NCI-H345 (cell line): ENCODE measurements around the gene PKHD1.

Experiments used
- DNase-seq: peaks from one replicate; lab custom pipeline; 2025; lab: John Stamatoyannopoulos, UW

PKHD1 gene

GRCh38 chr6:51702851-51703250 lies 384.6 kb downstream of the PKHD1 start:
- DNase-seq = no peak

DNA sequence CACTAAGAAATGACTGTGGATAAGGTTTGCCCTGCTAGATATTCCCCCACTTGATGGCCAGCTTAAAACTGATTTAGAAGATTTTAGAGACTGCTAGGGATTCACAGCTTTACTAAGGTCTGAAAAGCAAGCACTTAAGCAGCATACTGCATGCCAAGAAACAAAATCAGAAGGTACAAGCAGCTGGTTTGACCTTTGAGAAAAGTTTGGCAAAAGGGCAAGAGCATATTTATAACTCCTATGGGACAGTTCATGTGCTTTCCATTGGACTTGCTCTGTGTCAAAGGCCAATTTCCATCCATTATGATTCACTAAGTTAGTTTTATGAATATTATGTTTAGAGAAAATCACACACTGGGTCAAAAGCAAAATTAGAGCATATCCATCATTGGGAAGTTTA lies 402.8 kb downstream of the PKHD1 start:
- DNase-seq = no peak

DNA sequence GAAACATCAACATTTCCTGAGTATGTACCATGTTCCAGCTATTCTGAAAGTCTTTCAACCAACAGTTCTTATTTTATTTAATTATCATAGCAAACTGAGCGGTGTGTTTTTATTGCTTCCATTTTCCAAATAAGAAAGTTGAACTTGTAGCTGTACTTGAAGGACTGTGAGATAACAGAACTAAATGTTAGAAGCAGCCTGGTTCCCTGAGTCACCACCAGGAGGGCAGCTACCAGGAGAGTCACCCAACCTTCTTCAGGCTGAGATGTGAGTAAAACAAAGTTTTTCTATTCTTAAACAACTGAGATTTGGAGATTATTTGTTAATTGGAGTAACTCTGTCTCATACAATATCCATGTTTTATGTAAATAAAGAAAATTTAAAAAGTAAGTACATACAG lies 403.4 kb downstream of the PKHD1 start:
- no peak for DNase-seq

DNA sequence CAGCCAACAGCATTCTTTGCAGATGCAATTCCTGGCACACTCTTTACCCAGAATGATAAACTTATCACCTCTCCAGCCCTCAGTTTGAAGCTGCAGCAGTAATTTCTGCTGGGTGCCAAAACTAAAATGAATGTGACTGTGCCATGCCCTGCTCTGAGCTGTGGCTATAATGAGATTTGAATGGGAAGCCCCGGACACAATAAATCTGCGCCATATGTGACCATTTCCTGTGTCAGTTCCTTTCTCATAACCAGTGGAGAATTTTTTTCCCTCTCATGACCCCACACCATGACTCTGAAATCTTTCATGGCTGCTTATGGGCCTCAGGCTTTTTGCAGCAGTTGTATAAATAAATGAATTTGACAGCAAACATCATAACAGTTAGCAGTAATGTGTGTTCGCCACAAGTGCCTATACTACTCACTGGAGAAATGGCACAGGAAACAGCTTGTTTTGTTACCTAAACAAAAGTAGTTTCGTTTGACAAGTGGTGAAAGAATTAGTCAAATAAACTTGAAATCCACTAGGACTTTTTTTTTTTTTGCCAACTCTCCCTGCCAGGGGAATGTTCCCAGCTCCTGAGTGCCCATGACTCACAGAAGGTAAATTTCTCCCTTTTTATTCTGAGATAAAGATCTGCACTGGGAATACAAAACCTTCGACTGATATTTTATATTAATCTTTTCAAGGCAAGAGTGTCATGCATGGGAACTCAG lies 408.4 kb downstream of the PKHD1 start:
- DNase-seq = peak; percentile 16

DNA sequence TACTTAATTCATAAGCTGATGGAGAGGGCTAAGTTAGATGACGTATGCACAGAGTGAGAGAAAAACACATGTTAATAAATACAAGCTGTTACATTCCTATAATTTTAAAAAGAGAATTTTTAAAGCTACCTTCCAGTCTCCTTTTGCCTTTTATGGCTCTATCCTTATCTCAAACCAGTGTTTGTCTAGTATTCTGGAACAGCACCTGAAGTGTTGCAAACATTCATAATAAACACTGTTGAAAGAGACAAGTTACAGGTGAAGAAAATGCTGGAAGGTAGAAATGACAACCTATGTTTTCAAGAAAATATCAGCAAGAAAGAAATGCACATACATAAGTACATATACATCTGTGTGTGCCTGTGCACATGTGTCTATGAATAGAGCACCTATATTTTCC lies 409.1 kb downstream of the PKHD1 start:
- no peak for DNase-seq

DNA sequence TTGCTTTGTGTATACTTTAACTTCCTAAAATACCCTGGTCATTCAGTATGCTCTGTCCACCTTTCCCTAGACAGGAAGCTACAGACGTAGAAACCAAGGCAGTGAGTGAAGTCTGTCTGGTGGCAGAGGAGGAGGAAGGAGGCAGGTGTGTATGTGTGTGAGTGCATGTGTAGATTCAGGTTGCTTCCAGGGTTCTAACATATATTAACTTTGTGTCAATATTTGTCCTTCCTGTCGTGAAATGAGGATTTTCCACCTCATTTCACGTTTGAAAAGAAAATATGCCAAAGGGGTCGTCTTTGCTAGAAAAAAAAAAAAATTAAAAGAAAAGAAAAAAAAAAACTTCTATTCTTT lies 411.5 kb downstream of the PKHD1 start:
- no peak for DNase-seq

DNA sequence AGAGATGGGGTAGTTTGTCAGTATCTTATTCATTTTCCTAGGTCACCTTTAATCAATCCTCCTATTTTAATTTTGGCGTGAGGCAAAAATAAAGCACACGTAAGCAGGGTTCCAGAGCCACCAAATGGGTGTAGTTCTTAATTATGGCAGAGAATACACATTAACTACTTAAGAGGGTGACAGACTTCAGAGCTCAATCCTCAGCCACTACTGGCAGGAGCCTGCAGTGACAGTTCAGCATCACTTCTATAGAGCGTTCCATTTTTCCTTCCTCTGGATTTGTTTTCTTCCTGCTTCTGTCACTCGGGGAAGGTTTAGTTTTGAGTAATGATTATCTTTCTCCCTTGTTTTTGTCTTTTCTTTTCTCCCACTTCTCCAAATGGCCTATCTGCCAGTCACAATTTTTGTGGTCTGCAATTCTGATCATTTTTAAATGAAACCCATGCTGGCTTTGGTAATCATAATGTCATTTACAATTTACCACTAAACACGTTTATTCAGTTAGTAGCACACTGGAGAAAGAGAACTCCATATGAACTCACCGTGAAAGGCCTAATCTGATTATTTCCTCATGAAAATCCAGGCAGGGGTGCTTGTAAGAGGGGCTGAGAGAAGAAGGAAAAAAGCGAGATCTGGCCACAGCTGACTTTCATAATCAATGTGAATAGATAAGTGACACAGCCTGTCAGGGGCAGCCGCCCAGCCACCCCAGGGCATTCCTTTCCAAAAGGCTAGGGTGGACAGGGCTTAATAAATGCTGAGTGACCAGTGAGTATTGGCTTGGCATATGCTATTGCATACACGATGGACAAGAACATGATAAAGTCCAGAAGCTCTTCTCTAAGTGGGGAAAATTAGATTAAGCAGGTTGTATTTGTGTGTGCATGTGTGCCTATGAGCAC lies 412.1 kb downstream of the PKHD1 start:
- no peak for DNase-seq

DNA sequence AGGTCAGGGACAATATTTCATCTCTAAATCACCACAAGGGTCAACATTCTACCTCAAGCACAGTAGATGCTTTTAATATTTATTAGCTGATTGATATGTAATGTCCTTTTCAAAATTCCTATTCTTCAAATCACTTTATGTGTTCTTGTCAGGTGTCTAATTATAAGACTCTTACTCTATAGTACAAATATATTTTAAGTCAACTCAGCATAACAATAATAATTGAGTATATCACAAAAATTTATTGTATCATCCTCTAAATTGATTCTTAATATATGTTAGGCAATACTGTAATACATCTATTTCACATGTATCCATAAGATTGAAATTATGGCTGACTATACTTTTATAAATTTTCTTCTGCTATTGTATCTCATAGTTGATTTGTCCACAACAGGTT lies 423.9 kb downstream of the PKHD1 start:
- DNase-seq = no peak

DNA sequence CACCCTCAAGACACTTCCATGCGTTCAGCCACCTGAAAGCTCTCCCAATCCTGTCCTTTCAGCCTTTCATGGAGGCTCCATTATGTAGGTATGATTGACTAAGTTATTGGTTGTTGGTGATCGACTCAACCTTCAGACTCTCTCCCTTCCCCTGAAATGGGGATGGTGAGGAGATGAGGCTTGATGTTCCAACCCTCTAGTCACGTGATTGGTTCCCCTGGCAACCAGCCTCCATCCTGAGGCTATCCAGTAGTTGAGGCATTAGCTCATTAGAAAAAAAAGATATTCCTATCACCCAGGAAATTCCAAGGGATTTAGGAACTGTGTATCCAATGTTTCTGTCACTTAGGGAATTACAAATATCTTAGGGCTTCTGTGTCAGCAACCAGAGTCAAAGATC lies 426.6 kb downstream of the PKHD1 start:
- DNase-seq = no peak

- DNase-seq = no peak
These were observed 429.9 kb downstream of the PKHD1 start for GRCh38 chr6:51657491-51657890.

GRCh38 chr6:51655517-51655916 lies 431.9 kb downstream of the PKHD1 start:
- DNase-seq = no peak

DNA sequence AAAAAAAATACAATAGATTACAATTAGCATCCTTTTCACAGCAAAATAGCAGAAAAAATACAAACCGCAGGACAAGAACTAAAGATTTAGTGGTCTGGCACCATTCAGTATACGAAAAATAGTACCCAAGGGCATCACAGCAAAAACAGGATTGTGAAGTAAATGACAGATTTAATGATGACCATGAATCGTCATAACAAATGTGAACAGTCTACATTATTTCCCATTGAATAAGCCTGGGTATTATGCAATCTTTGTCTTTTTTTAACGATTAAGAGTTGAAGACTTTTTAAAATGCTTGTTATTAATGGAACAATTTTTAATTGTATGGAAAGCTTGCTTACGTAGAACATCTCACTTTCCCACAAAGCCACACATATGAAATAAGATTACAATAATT lies 432.8 kb downstream of the PKHD1 start:
- no peak for DNase-seq

- no peak for DNase-seq
These were observed 436.1 kb downstream of the PKHD1 start for GRCh38 chr6:51651132-51651817.

DNA sequence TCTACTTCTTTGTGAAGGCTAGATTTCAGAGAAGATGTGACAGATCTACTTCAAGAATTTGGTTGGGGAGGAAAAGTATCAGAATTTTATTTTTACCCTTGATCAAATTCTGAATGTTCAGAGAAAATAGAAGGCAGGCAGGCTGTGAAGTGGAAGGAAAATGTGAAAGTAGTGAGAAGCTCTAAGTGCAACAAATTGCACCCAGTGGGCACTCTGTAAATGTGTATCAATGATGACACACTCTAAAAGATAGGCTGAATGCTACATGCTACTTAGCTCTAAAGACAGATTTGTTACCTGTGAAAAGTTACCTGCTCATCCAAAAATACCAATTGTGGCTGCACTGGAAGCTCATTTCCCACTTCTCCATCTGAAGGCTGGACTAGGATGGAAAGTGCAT lies 438.6 kb downstream of the PKHD1 start:
- no peak for DNase-seq

- no peak for DNase-seq
These were observed 439.2 kb downstream of the PKHD1 start for GRCh38 chr6:51648236-51648635.

- DNase-seq = no peak
These were observed 443.0 kb downstream of the PKHD1 start for GRCh38 chr6:51644426-51644825.

- DNase-seq = no peak
These were observed 447.4 kb downstream of the PKHD1 start for GRCh38 chr6:51640021-51640420.

DNA sequence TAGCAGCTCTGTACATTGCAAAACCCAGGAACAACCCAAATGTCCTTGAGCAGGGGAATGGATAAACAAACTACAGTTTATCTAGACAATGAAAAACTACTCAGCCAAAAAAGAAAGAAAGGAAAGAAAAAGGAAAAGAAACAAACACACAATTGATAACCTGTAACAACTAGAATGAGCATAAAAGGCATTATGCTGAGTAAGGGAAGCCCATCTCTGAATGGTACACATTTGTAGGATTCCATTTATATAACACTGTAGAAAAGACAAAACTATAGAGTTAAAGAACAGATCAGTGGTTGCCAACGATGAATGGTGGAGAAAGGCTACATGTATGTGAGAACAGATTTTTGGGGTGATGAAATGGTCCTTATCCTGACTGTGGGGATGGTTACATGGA lies 454.0 kb downstream of the PKHD1 start:
- DNase-seq = no peak

GRCh38 chr6:51630011-51630410 lies 457.4 kb downstream of the PKHD1 start:
- no peak for DNase-seq

DNA sequence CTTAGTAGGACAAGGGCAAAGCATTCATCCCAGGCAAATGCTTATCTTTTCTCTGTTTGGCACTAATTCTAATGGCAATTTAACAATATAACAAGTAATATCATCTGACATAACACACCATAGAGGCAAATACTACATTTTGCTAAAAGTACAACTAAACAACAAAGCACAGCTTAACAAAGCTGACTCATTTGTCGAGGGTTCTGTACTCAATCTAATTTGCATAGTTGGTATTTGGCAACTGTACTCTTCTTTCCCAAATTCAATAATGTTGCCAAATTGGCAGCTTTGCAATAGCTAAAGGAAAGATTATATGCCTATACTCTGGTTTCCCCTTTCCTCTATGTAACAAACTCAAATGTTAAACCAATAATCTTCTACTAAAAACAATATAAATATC lies 461.0 kb downstream of the PKHD1 start:
- no peak for DNase-seq

GRCh38 chr6:51625566-51625965 lies 461.8 kb downstream of the PKHD1 start:
- DNase-seq = no peak

- no peak for DNase-seq
These were observed 466.4 kb downstream of the PKHD1 start for GRCh38 chr6:51620971-51621370.
